Esophagus muscularis mucosa (tissue), 4 donors: Measurements from ENCODE around the gene DNAH14. TPM values are rescaled to one million over a fixed set of nuclear protein-coding genes. Genes with fewer than 3 reads are reported as not detected.
"Not testable (repeated sequence)": the region's sequence is repeated elsewhere in the genome, so short reads cannot be mapped to it uniquely, and the experiment has no call there.

Experiments
- DNase-seq: peaks from one replicate; pipeline ENCODE4 v3.0.0-alpha.2; 2017; ENCODE audit errors: extremely low spot score
- H3K27ac ChIP-seq, 4 donors: fragments of 200-600 bp; sonication (generic); replicated peaks in 1 of 4; 1 replicate in 3 of 4; 2 replicates in 1 of 4; pipeline ENCODE4 v1.5.1; 2016 to 2019; ENCODE audit warnings: mild to moderate bottlenecking in 1 of 4
- H3K27me3 ChIP-seq, 4 donors: fragments of 200-600 bp; sonication (generic); one replicate each; pipeline versions ENCODE4 v1.5.1 to v1.6.0; 2016 to 2019
- H3K36me3 ChIP-seq, 4 donors: fragments of 200-600 bp; sonication (generic); one replicate each; pipeline ENCODE4 v1.5.1; 2016 to 2019
- H3K4me1 ChIP-seq, 4 donors: fragments of 200-600 bp; sonication (generic); one replicate each; pipeline ENCODE4 v1.5.1; 2016 to 2019
- H3K4me3 ChIP-seq, 4 donors: fragments of 200-600 bp; sonication (generic); 1 replicate in 2 of 4; 2 replicates in 2 of 4; pipeline ENCODE4 v1.5.1; 2016 to 2019; ENCODE audit warnings: mild to moderate bottlenecking in 4 of 4, moderate library complexity in 1 of 4
- H3K9me3 ChIP-seq, 4 donors: fragments of 200-600 bp; sonication (generic); 1 replicate in 3 of 4; 2 replicates in 1 of 4; pipeline ENCODE4 v1.5.1; 2016 to 2019
- EP300 ChIP-seq: sonication (generic); formaldehyde crosslinking; IDR thresholded peaks from one replicate; pipeline ENCODE4 v1.6.1; 2017; ENCODE audit warnings: antibody characterized with exemption
- POLR2A ChIP-seq: fragments of 450-650 bp; IDR thresholded peaks from one replicate; pipeline ENCODE4 v1.6.1; 2017; ENCODE audit warnings: antibody characterized with exemption, moderate library complexity, mild to moderate bottlenecking, low read depth
- POLR2AphosphoS5 ChIP-seq, 2 donors: sonication (generic); formaldehyde crosslinking; IDR thresholded peaks; one replicate each; pipeline ENCODE4 v1.6.1; 2017; ENCODE audit warnings: antibody characterized with exemption in 2 of 2
- WGBS: methylation state at CpG from one replicate; pipeline ENCODE4 v1.1.5; 2018; 5-methylcytosine and 5-hydroxymethylcytosine counted together
- intact Hi-C: fragments of 100-400 bp; cut with DNase I; formaldehyde crosslinking; loops from one replicate; pipeline ENCODE4 v1.15.1; 2023
- total RNA-seq, 4 donors: library from RNA; depleted of rRNA; stranded (reverse); fragments of >200 nt; gene quantifications; one replicate each; pipeline versions ENCODE4 v1.1.0 to v1.2.1, GENCODE V29; 2016
- TF ChIP-seq, protein P1 (sequence below), 3 experiments: fragments of 200-600 bp in 2 of 3; fragments of 450-650 bp in 1 of 3; sonication (generic) in 2 of 3; IDR thresholded peaks; one replicate each; pipeline ENCODE4 v1.5.1; 2017 to 2019; ENCODE audit warnings: antibody characterized with exemption in 3 of 3, mild to moderate bottlenecking in 2 of 3, moderate library complexity in 1 of 3

Gene DNAH14
- total RNA-seq, 4 donors from 2014 or later: 8.9 to 16.6 (median 15.6) TPM

- no peaks in the 10 kb centered on the region for H3K36me3 ChIP-seq
- no peak for DNase-seq
- H3K4me3 ChIP-seq: no peak overlapping the region
- H3K27ac ChIP-seq: no peak overlapping the region
- intact Hi-C loops: no loop called here
- TF ChIP-seq POLR2AphosphoS5 (IDR thresholded peaks at IDR 0.05) (no peak), EP300 (no peak), POLR2A (no peak)
- TF ChIP-seq, protein P1, sequence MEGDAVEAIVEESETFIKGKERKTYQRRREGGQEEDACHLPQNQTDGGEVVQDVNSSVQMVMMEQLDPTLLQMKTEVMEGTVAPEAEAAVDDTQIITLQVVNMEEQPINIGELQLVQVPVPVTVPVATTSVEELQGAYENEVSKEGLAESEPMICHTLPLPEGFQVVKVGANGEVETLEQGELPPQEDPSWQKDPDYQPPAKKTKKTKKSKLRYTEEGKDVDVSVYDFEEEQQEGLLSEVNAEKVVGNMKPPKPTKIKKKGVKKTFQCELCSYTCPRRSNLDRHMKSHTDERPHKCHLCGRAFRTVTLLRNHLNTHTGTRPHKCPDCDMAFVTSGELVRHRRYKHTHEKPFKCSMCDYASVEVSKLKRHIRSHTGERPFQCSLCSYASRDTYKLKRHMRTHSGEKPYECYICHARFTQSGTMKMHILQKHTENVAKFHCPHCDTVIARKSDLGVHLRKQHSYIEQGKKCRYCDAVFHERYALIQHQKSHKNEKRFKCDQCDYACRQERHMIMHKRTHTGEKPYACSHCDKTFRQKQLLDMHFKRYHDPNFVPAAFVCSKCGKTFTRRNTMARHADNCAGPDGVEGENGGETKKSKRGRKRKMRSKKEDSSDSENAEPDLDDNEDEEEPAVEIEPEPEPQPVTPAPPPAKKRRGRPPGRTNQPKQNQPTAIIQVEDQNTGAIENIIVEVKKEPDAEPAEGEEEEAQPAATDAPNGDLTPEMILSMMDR (IDR thresholded peaks at IDR 0.05): no peak
- H3K27me3 ChIP-seq: no peaks in the 10 kb centered on the region
- no peaks in the 10 kb centered on the region for H3K4me1 ChIP-seq
- no peaks in the 10 kb centered on the region for H3K9me3 ChIP-seq
Measured at GRCh38 chr1:225143001-225143400, 213.5 kb downstream of the DNAH14 start.

DNA sequence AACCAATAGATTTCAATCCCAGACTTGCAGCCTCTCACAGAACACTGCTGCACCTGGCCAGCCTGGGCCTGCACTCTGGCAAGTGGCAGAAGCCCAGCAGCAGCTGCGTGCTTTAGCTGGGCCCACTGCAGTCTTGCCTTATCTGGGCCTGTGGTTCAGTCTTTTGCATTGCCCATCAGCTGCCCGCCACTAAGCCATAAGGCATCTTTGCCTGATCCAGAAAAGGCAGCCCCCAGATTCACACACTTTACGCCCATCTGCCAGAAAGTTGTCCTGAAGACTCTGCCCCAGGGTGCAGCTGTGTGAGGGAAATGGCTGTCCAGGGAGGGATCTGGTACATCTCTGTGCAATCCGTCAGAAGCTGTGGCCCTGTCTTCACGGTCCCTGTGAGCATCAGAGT is 217.0 kb downstream of the DNAH14 start:
- no peaks in the 10 kb centered on the region for H3K36me3 ChIP-seq
- H3K4me1 ChIP-seq: no peaks in the 10 kb centered on the region
- WGBS: 65% methylated on average over 4 of the region's 5 CpGs
- no peak for TF ChIP-seq EP300
- TF ChIP-seq POLR2A: no peak
- no peak for TF ChIP-seq POLR2AphosphoS5 (IDR thresholded peaks at IDR 0.05)
- TF ChIP-seq, protein P1 (IDR thresholded peaks at IDR 0.05): no peak
- DNase-seq: no peak
- H3K4me3 ChIP-seq: no peak overlapping the region
- H3K9me3 ChIP-seq: no peaks in the 10 kb centered on the region
- H3K27ac ChIP-seq: no peak overlapping the region
- intact Hi-C loops: no loop called here
- no peaks in the 10 kb centered on the region for H3K27me3 ChIP-seq

- H3K9me3 ChIP-seq, H3K36me3 ChIP-seq, H3K4me1 ChIP-seq, H3K4me3 ChIP-seq, H3K27me3 ChIP-seq, intact Hi-C loops, DNase-seq, H3K27ac ChIP-seq: not testable (repeated sequence)
Measured at GRCh38 chr1:225147791-225148190, 218.3 kb downstream of the DNAH14 start.

DNA sequence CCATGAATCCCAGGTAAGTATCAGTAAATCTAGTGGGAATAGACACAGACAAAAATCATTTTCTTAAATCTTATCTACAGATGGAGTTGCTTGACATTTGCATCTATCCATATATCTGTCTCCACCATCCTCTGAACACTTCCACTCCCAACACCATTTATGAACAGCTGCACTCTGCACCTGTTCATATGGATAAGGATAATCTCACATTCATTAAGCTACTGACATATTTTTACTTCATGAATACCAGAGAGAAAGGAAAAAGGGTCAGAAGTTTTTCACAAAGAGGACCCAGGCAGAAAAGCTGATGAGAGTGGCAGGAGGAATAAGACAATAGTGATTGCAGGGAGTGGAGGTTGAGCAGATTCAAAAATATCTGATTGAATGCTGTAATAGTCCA is 222.6 kb downstream of the DNAH14 start:
- DNase-seq: no peak
- Histone ChIP-seq H3K4me1 (no peaks in the 10 kb centered on the region), H3K27ac (no peak overlapping the region), H3K36me3 (no peaks in the 10 kb centered on the region), H3K9me3 (no peaks in the 10 kb centered on the region), H3K27me3 (no peaks in the 10 kb centered on the region), H3K4me3 (no peak overlapping the region)
- intact Hi-C loops: no loop called here
- TF ChIP-seq, protein P1 (IDR thresholded peaks at IDR 0.05): no peak
- no peak for TF ChIP-seq POLR2AphosphoS5 (IDR thresholded peaks at IDR 0.05)
- TF ChIP-seq EP300: no peak
- TF ChIP-seq POLR2A: no peak

GRCh38 chr1:225155555-225155954 is 226.1 kb downstream of the DNAH14 start:
- no peak overlapping the region for H3K4me3 ChIP-seq
- no peaks in the 10 kb centered on the region for H3K36me3 ChIP-seq
- 84% methylated on average over 1 of the region's 1 CpG for WGBS
- no peak overlapping the region for H3K27ac ChIP-seq
- intact Hi-C loops: no loop called here
- no peaks in the 10 kb centered on the region for H3K27me3 ChIP-seq
- DNase-seq: no peak
- TF ChIP-seq POLR2A (no peak), EP300 (no peak), POLR2AphosphoS5 (IDR thresholded peaks at IDR 0.05) (no peak)
- TF ChIP-seq, protein P1 (IDR thresholded peaks at IDR 0.05): no peak
- H3K4me1 ChIP-seq: no peaks in the 10 kb centered on the region
- no peaks in the 10 kb centered on the region for H3K9me3 ChIP-seq
